NCI-H510A treated with DMSO at 0.1 percent for 48 hours (cell line): Measurements from ENCODE around the gene FKBP2.

ENCODE experiments used
- DNase-seq: peaks from one replicate; lab custom pipeline; 2025; lab: John Stamatoyannopoulos, UW

Gene FKBP2

GRCh38 chr11:64264371-64264852, 23.5 kb downstream of the FKBP2 start:
- DNase-seq: no peak

- DNase-seq: no peak
These were observed 24.6 kb downstream of the FKBP2 start for GRCh38 chr11:64265176-64266160.

GRCh38 chr11:64266339-64266738, 25.4 kb downstream of the FKBP2 start:
- no peak for DNase-seq

- no peak for DNase-seq
These were observed 26.5 kb downstream of the FKBP2 start for GRCh38 chr11:64267207-64267945.

- no peak for DNase-seq
These were observed 27.4 kb downstream of the FKBP2 start for GRCh38 chr11:64268025-64268892.

GRCh38 chr11:64268893-64269539, 28.1 kb downstream of the FKBP2 start:
- DNase-seq: peak; percentile 41

- DNase-seq: peak; percentile 98
These were observed 28.8 kb downstream of the FKBP2 start for GRCh38 chr11:64269540-64270220.

GRCh38 chr11:64275031-64275800, 34.3 kb downstream of the FKBP2 start:
- no peak for DNase-seq

- DNase-seq: no peak
These were observed 34.9 kb downstream of the FKBP2 start for GRCh38 chr11:64275841-64276240.

- DNase-seq: no peak
These were observed 35.9 kb downstream of the FKBP2 start for GRCh38 chr11:64276653-64277431.

GRCh38 chr11:64278576-64279190, 37.8 kb downstream of the FKBP2 start:
- no peak for DNase-seq

- DNase-seq: no peak
These were observed 41.3 kb downstream of the FKBP2 start for GRCh38 chr11:64281957-64282770.

GRCh38 chr11:64283092-64283491, 42.2 kb downstream of the FKBP2 start:
- DNase-seq: no peak

- peak; percentile 91 for DNase-seq
These were observed 43.4 kb downstream of the FKBP2 start, which contains the start of gene BAD for GRCh38 chr11:64284048-64284961. BAD (minus strand) TSS chr11:64284665; CDS start chr11:64284368, 297 bp downstream.

- DNase-seq: peak; percentile 72
These were observed 44.3 kb downstream of the FKBP2 start, which contains the start of gene GPR137 for GRCh38 chr11:64284962-64285884. GPR137 (plus strand) TSS chr11:64285848; CDS start chr11:64286525, 677 bp downstream.
